Vagina (tissue), 2 donors: Measurements from ENCODE around the gene TNN. TPM values are rescaled to one million over a fixed set of nuclear protein-coding genes. Genes with fewer than 3 reads are reported as not detected.

Experiments used
- DNase-seq, 2 donors: peaks; one replicate each; pipeline ENCODE4 v3.0.0-alpha.2; 2017; ENCODE audit errors: extremely low spot score in 2 of 2
- H3K27ac ChIP-seq: fragments of 200-600 bp; sonication (generic); one replicate; pipeline ENCODE4 v1.5.1; 2019
- H3K27me3 ChIP-seq: fragments of 200-600 bp; sonication (generic); one replicate; pipeline ENCODE4 v1.5.1; 2019
- H3K36me3 ChIP-seq, 2 donors: fragments of 200-600 bp; sonication (generic); one replicate each; pipeline ENCODE4 v1.5.1; 2017 to 2019
- H3K4me1 ChIP-seq: fragments of 200-600 bp; sonication (generic); one replicate; pipeline ENCODE4 v1.5.1; 2019
- H3K4me3 ChIP-seq, 2 donors: fragments of 200-600 bp; sonication (generic); 1 replicate in 1 of 2; 2 replicates in 1 of 2; pipeline ENCODE4 v1.5.1; 2016 to 2019
- H3K9me3 ChIP-seq: fragments of 200-600 bp; sonication (generic); one replicate; pipeline ENCODE4 v1.5.1; 2019
- POLR2A ChIP-seq, 2 donors: fragments of 450-650 bp; IDR thresholded peaks; one replicate each; pipeline ENCODE4 v1.6.1; 2017; ENCODE audit warnings: antibody characterized with exemption in 2 of 2, mild to moderate bottlenecking in 2 of 2, moderate library complexity in 2 of 2
- POLR2AphosphoS5 ChIP-seq, 2 donors: sonication (generic); formaldehyde crosslinking; IDR thresholded peaks; one replicate each; pipeline ENCODE4 v1.9.0; 2017; ENCODE audit warnings: antibody characterized with exemption in 2 of 2, mild to moderate bottlenecking in 2 of 2, low read depth in 1 of 2; ENCODE audit not compliant: insufficient read depth in 1 of 2
- intact Hi-C: fragments of 100-400 bp; cut with DNase I; formaldehyde crosslinking; loops from one replicate; pipeline ENCODE4 v1.15.1; 2023
- total RNA-seq: library from RNA; depleted of rRNA; stranded (reverse); fragments of >200 nt; gene quantifications from one replicate; pipeline ENCODE4 v1.2.3, GENCODE V29; 2016
- TF ChIP-seq, protein P1 (sequence below), 3 experiments: fragments of 450-650 bp in 2 of 3; fragments of 200-600 bp in 1 of 3; sonication (generic) in 1 of 3; IDR thresholded peaks; one replicate each; pipeline ENCODE4 v1.5.1; 2017 to 2019; ENCODE audit warnings: antibody characterized with exemption in 3 of 3, mild to moderate bottlenecking in 2 of 3, moderate library complexity in 2 of 3

TNN gene
- total RNA-seq, 1 donor from 2014 or later, result not detected

DNA sequence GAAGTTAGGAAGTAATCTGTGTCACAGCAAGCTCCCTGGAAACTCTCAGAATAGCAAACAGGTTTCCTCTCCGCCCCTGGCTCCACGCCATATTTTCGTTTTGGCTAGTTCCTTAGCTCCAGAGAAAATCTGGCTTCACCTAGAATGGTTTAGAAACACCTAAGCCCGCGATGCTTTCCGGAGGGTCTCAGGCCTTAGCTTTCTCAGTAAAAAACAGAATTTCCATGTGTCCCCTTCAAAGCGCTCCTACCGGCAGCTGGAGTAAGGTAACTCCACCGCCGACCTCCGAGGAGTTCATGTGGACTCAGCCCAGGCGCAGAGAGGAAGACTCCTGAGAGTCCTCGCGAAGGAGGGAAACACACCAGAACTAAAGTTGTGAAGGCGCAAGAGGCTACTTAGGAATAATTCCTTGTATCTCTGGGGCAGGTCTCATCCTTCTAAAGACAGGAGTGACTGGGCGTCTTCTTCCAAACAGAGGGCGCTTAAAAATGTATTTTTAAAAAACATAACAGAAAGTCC is 124.5 kb downstream of the TNN start:
- intact Hi-C loops, result no loop called here
- Histone ChIP-seq H3K4me1 (peaks cover 61% of the 10 kb centered on the region), H3K36me3 (no peaks in the 10 kb centered on the region), H3K27me3 (no peaks in the 10 kb centered on the region), H3K4me3 (peak overlapping the region; percentile 56 to 64), H3K9me3 (no peaks in the 10 kb centered on the region), H3K27ac (peak overlapping the region; percentile 90)
- no peak for DNase-seq
- TF ChIP-seq POLR2A (IDR thresholded peaks at IDR 0.05) (no peak), POLR2AphosphoS5 (IDR thresholded peaks at IDR 0.05; ENCODE audit: insufficient read depth in 1 of 2, low read depth in 1 of 2) (no peak)
- TF ChIP-seq, protein P1, sequence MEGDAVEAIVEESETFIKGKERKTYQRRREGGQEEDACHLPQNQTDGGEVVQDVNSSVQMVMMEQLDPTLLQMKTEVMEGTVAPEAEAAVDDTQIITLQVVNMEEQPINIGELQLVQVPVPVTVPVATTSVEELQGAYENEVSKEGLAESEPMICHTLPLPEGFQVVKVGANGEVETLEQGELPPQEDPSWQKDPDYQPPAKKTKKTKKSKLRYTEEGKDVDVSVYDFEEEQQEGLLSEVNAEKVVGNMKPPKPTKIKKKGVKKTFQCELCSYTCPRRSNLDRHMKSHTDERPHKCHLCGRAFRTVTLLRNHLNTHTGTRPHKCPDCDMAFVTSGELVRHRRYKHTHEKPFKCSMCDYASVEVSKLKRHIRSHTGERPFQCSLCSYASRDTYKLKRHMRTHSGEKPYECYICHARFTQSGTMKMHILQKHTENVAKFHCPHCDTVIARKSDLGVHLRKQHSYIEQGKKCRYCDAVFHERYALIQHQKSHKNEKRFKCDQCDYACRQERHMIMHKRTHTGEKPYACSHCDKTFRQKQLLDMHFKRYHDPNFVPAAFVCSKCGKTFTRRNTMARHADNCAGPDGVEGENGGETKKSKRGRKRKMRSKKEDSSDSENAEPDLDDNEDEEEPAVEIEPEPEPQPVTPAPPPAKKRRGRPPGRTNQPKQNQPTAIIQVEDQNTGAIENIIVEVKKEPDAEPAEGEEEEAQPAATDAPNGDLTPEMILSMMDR (IDR thresholded peaks at IDR 0.05), result no peak

- peaks cover 59% of the 10 kb centered on the region for H3K4me1 ChIP-seq
- H3K4me3 ChIP-seq, result peak within 1 kb of the TSS; percentile 56 to 64
- DNase-seq, result no peak
- H3K27ac ChIP-seq, result peak within 1 kb of the TSS; percentile 90
- no peaks in the 10 kb centered on the region for H3K27me3 ChIP-seq
- no peaks in the 10 kb centered on the region for H3K36me3 ChIP-seq
- H3K9me3 ChIP-seq, result no peaks in the 10 kb centered on the region
- TF ChIP-seq POLR2AphosphoS5 (IDR thresholded peaks at IDR 0.05; ENCODE audit: insufficient read depth in 1 of 2, low read depth in 1 of 2) (peak in 1 of 2 donors; percentile 45), POLR2A (IDR thresholded peaks at IDR 0.05) (no peak)
- TF ChIP-seq, protein P1 (IDR thresholded peaks at IDR 0.05), result peak in 1 of 3 experiments; percentile 29
- intact Hi-C loops, result no loop called here
These were observed 125.2 kb downstream of the TNN start, which contains the start of gene KIAA0040 for GRCh38 chr1:175192630-175193526. Gene KIAA0040, minus strand, starts transcription at chr1:175192776. Its CDS starts 31,763 bp downstream, at chr1:175161013.

GRCh38 chr1:175193527-175193910 is 125.9 kb downstream of the TNN start:
- H3K9me3 ChIP-seq, result no peaks in the 10 kb centered on the region
- peaks cover 53% of the 10 kb centered on the region for H3K4me1 ChIP-seq
- H3K27me3 ChIP-seq, result no peaks in the 10 kb centered on the region
- no peak for DNase-seq
- intact Hi-C loops, result no loop called here
- TF ChIP-seq POLR2A (IDR thresholded peaks at IDR 0.05) (no peak), POLR2AphosphoS5 (IDR thresholded peaks at IDR 0.05; ENCODE audit: insufficient read depth in 1 of 2, low read depth in 1 of 2) (no peak)
- TF ChIP-seq, protein P1 (IDR thresholded peaks at IDR 0.05), result no peak
- peak overlapping the region; percentile 56 to 64 for H3K4me3 ChIP-seq
- H3K27ac ChIP-seq, result peak overlapping the region; percentile 90
- H3K36me3 ChIP-seq, result no peaks in the 10 kb centered on the region

- DNase-seq, result no peak
- Histone ChIP-seq H3K4me1 (peaks cover 42% of the 10 kb centered on the region), H3K4me3 (no peak overlapping the region), H3K36me3 (no peaks in the 10 kb centered on the region), H3K27ac (no peak overlapping the region), H3K9me3 (no peaks in the 10 kb centered on the region), H3K27me3 (no peaks in the 10 kb centered on the region)
- TF ChIP-seq POLR2A (IDR thresholded peaks at IDR 0.05) (no peak), POLR2AphosphoS5 (IDR thresholded peaks at IDR 0.05; ENCODE audit: insufficient read depth in 1 of 2, low read depth in 1 of 2) (no peak)
- TF ChIP-seq, protein P1 (IDR thresholded peaks at IDR 0.05), result no peak
- intact Hi-C loops, result no loop called here
These were observed 127.6 kb downstream of the TNN start for GRCh38 chr1:175195281-175195680.

- intact Hi-C loops, result no loop called here
- H3K27me3 ChIP-seq, result no peaks in the 10 kb centered on the region
- H3K9me3 ChIP-seq, result no peaks in the 10 kb centered on the region
- peaks cover 42% of the 10 kb centered on the region for H3K4me1 ChIP-seq
- H3K4me3 ChIP-seq, result no peak overlapping the region
- H3K36me3 ChIP-seq, result no peaks in the 10 kb centered on the region
- no peak overlapping the region for H3K27ac ChIP-seq
- TF ChIP-seq, protein P1 (IDR thresholded peaks at IDR 0.05), result no peak
- peak in 1 of 2 donors; percentile 32 for TF ChIP-seq POLR2AphosphoS5 (IDR thresholded peaks at IDR 0.05; ENCODE audit: insufficient read depth in 1 of 2, low read depth in 1 of 2)
- no peak for DNase-seq
These were observed 128.2 kb downstream of the TNN start for GRCh38 chr1:175195798-175196197.
